ENCODE results near the gene ADCYAP1. TPM values are rescaled to one million over a fixed set of nuclear protein-coding genes. Genes with fewer than 3 reads are reported as not detected.

Gene ADCYAP1
- total RNA-seq, 1 experiment from 2014 or later, result 0.36 TPM

DNA sequence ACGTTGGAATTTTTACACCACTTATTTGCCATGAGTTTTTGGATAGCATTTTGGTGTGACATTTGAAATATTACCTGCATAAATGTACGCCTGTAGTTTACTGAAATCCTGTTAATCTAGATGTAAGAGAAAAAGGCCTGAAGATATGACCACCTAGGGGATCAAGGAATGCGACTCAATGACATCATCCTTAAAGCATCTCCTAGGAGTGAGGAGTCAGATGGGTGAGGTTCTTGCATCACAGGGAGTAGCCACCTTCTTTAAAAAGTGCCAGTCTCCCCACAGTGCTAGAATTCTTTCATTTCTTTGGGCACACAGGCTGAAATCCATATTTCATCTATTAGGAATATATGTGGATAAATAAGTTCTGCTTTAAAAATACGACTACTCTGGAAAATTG is 34.5 kb downstream of the ADCYAP1 start:
- POLR2A ChIA-PET (ENCODE audit: unreplicated experiment), result no interaction called here
- ATAC-seq, result no peak

DNA sequence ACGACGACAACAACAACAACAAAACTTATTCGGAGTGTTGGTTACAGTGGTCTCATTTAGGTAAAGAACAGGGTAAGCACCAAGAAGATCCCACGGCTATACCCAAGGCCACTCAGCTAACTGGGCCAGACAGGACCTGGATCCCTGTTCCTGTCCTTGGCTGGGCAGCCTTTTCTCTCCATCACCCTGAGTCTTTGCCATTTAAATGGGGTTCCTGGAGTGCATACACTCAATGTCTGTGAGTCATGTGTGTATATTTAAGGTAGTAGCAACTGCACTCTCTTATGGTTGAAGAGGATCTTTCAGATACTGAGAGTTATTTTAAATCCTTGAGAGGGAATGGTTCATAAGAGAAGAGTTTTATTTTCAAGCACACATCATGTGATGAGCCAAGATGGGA is 35.3 kb downstream of the ADCYAP1 start:
- H3K9me3 ChIP-seq (ENCODE audit: low read length), result no peaks in the 10 kb centered on the region
- no peak overlapping the region for H3K4me3 ChIP-seq (ENCODE audit: low read length)
- TF ChIP-seq EZH2 (IDR thresholded peaks at IDR 0.05; ENCODE audit: low read length, unreplicated experiment), result no peak
- TF ChIP-seq, protein P1, sequence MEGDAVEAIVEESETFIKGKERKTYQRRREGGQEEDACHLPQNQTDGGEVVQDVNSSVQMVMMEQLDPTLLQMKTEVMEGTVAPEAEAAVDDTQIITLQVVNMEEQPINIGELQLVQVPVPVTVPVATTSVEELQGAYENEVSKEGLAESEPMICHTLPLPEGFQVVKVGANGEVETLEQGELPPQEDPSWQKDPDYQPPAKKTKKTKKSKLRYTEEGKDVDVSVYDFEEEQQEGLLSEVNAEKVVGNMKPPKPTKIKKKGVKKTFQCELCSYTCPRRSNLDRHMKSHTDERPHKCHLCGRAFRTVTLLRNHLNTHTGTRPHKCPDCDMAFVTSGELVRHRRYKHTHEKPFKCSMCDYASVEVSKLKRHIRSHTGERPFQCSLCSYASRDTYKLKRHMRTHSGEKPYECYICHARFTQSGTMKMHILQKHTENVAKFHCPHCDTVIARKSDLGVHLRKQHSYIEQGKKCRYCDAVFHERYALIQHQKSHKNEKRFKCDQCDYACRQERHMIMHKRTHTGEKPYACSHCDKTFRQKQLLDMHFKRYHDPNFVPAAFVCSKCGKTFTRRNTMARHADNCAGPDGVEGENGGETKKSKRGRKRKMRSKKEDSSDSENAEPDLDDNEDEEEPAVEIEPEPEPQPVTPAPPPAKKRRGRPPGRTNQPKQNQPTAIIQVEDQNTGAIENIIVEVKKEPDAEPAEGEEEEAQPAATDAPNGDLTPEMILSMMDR (conservative IDR thresholded peaks at IDR 0.05; ENCODE audit: low read depth, low read length), result no peak
- TF ChIP-seq EZH2phosphoT487 (IDR thresholded peaks at IDR 0.05; ENCODE audit: borderline replicate concordance, low read length), result no peak
- H3K27ac ChIP-seq (ENCODE audit: low read length), result no peak overlapping the region
- no TSS peak for BruUV-seq (replicated peaks)
- H3F3A ChIP-seq (ENCODE audit: low read length, unreplicated experiment), result no peaks in the 10 kb centered on the region
- no peaks in the 10 kb centered on the region for H3K9me2 ChIP-seq (replicated peaks; ENCODE audit: low read length)
- H3K4me2 ChIP-seq (ENCODE audit: low read length), result no peak overlapping the region
- H4K20me1 ChIP-seq (ENCODE audit: low read length), result no peaks in the 10 kb centered on the region
- H2AFZ ChIP-seq (ENCODE audit: low read length), result no peak overlapping the region
- no peak for DNase-seq
- H3K27me3 ChIP-seq (ENCODE audit: low read length), result 0 out of 2 replicates have a peak, but pooled peaks cover 5% of the 10 kb centered on the region
- ChIA-PET CTCF (no interaction called here), POLR2A (ENCODE audit: unreplicated experiment) (no interaction called here)
- H3K36me3 ChIP-seq (ENCODE audit: low read depth, low read length), result no peaks in the 10 kb centered on the region
- intact Hi-C loops (cut with micrococcal nuclease), result no loop called here
- no peak for ATAC-seq
- no peaks in the 10 kb centered on the region for H3K79me2 ChIP-seq (ENCODE audit: low read length)
- H3K4me1 ChIP-seq (ENCODE audit: insufficient read depth, low read length), result peaks cover 7% of the 10 kb centered on the region; the same call in 1 of the 2 replicates
- H3K9ac ChIP-seq (ENCODE audit: low read length), result no peak overlapping the region

More for the DNA sequence above, 34.5 kb downstream of the ADCYAP1 start:
- Histone ChIP-seq H3K27ac (ENCODE audit: low read length) (no peak overlapping the region), H3K9me3 (ENCODE audit: low read length) (no peaks in the 10 kb centered on the region), H3K79me2 (ENCODE audit: low read length) (no peaks in the 10 kb centered on the region), H4K20me1 (ENCODE audit: low read length) (no peaks in the 10 kb centered on the region), H3K36me3 (ENCODE audit: low read depth, low read length) (no peaks in the 10 kb centered on the region), H3K9me2 (replicated peaks; ENCODE audit: low read length) (no peaks in the 10 kb centered on the region), H3F3A (ENCODE audit: low read length, unreplicated experiment) (no peaks in the 10 kb centered on the region), H3K4me2 (ENCODE audit: low read length) (no peak overlapping the region), H2AFZ (ENCODE audit: low read length) (no peak overlapping the region), H3K4me1 (ENCODE audit: insufficient read depth, low read length) (peaks cover 2% of the 10 kb centered on the region; the same call in 1 of the 2 replicates), H3K27me3 (ENCODE audit: low read length) (0 out of 2 replicates have a peak, but pooled peaks cover 5% of the 10 kb centered on the region), H3K9ac (ENCODE audit: low read length) (no peak overlapping the region), H3K4me3 (ENCODE audit: low read length) (no peak overlapping the region)
- intact Hi-C loops (cut with micrococcal nuclease), result no loop called here
- peak; percentile 58 for DNase-seq
- no TSS peak for BruUV-seq (replicated peaks)
- CTCF ChIA-PET, result no interaction called here
- TF ChIP-seq EZH2phosphoT487 (IDR thresholded peaks at IDR 0.05; ENCODE audit: borderline replicate concordance, low read length) (no peak), EZH2 (IDR thresholded peaks at IDR 0.05; ENCODE audit: low read length, unreplicated experiment) (no peak)
- TF ChIP-seq, protein P1 (conservative IDR thresholded peaks at IDR 0.05; ENCODE audit: low read depth, low read length), result no peak

DNA sequence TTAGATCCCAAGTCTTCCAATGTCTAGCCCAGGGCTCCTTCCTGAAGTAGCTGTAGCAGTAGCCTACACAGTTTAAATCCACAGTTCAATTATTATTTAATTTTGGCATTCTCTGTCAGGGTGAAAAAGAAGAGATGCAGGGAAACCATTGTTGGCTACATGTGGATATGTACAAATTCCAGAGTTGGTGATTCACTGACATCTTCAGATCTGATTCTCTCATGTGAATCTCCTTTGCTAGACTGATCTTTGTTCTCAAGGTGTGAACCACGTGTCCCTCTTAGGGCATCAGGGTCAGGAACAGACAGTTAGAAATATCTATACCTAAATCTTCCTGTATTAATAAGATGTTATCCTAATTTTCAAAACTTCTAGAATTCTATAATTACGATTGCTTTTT is 36.7 kb downstream of the ADCYAP1 start:
- DNase-seq, result no peak
- no TSS peak for BruUV-seq (replicated peaks)
- TF ChIP-seq EZH2phosphoT487 (IDR thresholded peaks at IDR 0.05; ENCODE audit: borderline replicate concordance, low read length) (no peak), EZH2 (IDR thresholded peaks at IDR 0.05; ENCODE audit: low read length, unreplicated experiment) (no peak)
- TF ChIP-seq, protein P1 (conservative IDR thresholded peaks at IDR 0.05; ENCODE audit: low read depth, low read length), result no peak
- no peaks in the 10 kb centered on the region for H4K20me1 ChIP-seq (ENCODE audit: low read length)
- no peaks in the 10 kb centered on the region for H3K9me3 ChIP-seq (ENCODE audit: low read length)
- H2AFZ ChIP-seq (ENCODE audit: low read length), result no peak overlapping the region
- H3K27ac ChIP-seq (ENCODE audit: low read length), result no peak overlapping the region
- H3K79me2 ChIP-seq (ENCODE audit: low read length), result no peaks in the 10 kb centered on the region
- H3K9me2 ChIP-seq (replicated peaks; ENCODE audit: low read length), result no peaks in the 10 kb centered on the region
- ChIA-PET CTCF (no interaction called here), POLR2A (ENCODE audit: unreplicated experiment) (no interaction called here)
- H3K4me2 ChIP-seq (ENCODE audit: low read length), result no peak overlapping the region
- H3K9ac ChIP-seq (ENCODE audit: low read length), result no peak overlapping the region
- no peak for ATAC-seq
- no peaks in the 10 kb centered on the region for H3K36me3 ChIP-seq (ENCODE audit: low read depth, low read length)
- H3K27me3 ChIP-seq (ENCODE audit: low read length), result 0 out of 2 replicates have a peak, but pooled peaks cover 5% of the 10 kb centered on the region
- no peaks in the 10 kb centered on the region for H3F3A ChIP-seq (ENCODE audit: low read length, unreplicated experiment)
- H3K4me1 ChIP-seq (ENCODE audit: insufficient read depth, low read length), result peaks cover 7% of the 10 kb centered on the region; the same call in 1 of the 2 replicates
- intact Hi-C loops (cut with micrococcal nuclease), result no loop called here
- no peak overlapping the region for H3K4me3 ChIP-seq (ENCODE audit: low read length)

Measured in PC-3 (cell line).